HEK293 (cell line): ENCODE results near the gene EMC9.

Source experiments
- PRDM1 ChIP-seq: fragments of 450-650 bp; formaldehyde crosslinking; IDR thresholded peaks from 2 replicates; pipeline ENCODE4; 2016; ENCODE audit warnings: missing biosample characterization, missing genetic modification characterization
- TRIM28 ChIP-seq: IDR thresholded peaks from 2 replicates; pipeline ENCODE4 v1.6.1; 2011; ENCODE audit warnings: low read length, control low read depth, borderline replicate concordance
- YY1 ChIP-seq: fragments of 450-650 bp; formaldehyde crosslinking; IDR thresholded peaks from 2 replicates; pipeline ENCODE4 v1.5.1; 2018; ENCODE audit warnings: missing biosample characterization, missing genetic modification characterization
- ZFP69B ChIP-seq: fragments of 450-650 bp; formaldehyde crosslinking; IDR thresholded peaks from 2 replicates; pipeline ENCODE4 v1.5.1; 2016; ENCODE audit warnings: missing biosample characterization, missing genetic modification characterization
- ZNF184 ChIP-seq: fragments of 450-650 bp; IDR thresholded peaks from 2 replicates; pipeline ENCODE4 v1.5.1; 2018; ENCODE audit warnings: missing biosample characterization, mild to moderate bottlenecking, missing genetic modification characterization
- ZNF221 ChIP-seq: fragments of 450-650 bp; formaldehyde crosslinking; IDR thresholded peaks from 2 replicates; pipeline ENCODE4 v1.5.1; 2017; ENCODE audit warnings: missing biosample characterization, missing genetic modification characterization, borderline replicate concordance
- ZNF23 ChIP-seq: fragments of 450-650 bp; formaldehyde crosslinking; IDR thresholded peaks from 2 replicates; pipeline ENCODE4 v1.5.1; 2016; ENCODE audit warnings: missing biosample characterization, missing genetic modification characterization, borderline replicate concordance
- ZNF248 ChIP-seq: fragments of 450-650 bp; formaldehyde crosslinking; IDR thresholded peaks from 2 replicates; pipeline ENCODE4 v1.5.1; 2017; ENCODE audit warnings: missing biosample characterization, missing genetic modification characterization
- ZNF274 ChIP-seq, 2 experiments: fragments of 200-500 bp in 1 of 2; fragments of 450-650 bp in 1 of 2; sonication (Bioruptor generic) in 1 of 2; formaldehyde crosslinking in 1 of 2; IDR thresholded peaks; 2 replicates each; pipeline versions ENCODE4 v1.5.1 to v1.6.1; 2014 to 2016; ENCODE audit warnings: borderline replicate concordance in 1 of 2, inconsistent platforms in 1 of 2, low read length in 1 of 2, missing biosample characterization in 1 of 2, missing genetic modification characterization in 1 of 2
- ZNF311 ChIP-seq: fragments of 450-650 bp; formaldehyde crosslinking; IDR thresholded peaks from 2 replicates; pipeline ENCODE4 v1.5.1; 2017; ENCODE audit warnings: missing biosample characterization, missing genetic modification characterization, borderline replicate concordance
- ZNF391 ChIP-seq: fragments of 450-650 bp; formaldehyde crosslinking; IDR thresholded peaks from 2 replicates; pipeline ENCODE4 v1.5.1; 2016; ENCODE audit warnings: low read depth, missing biosample characterization, missing genetic modification characterization, borderline replicate concordance
- ZNF423 ChIP-seq: fragments of 450-650 bp; formaldehyde crosslinking; IDR thresholded peaks from 2 replicates; pipeline ENCODE4 v1.5.1; 2016; ENCODE audit warnings: missing biosample characterization, missing genetic modification characterization
- ZNF530 ChIP-seq: fragments of 450-650 bp; formaldehyde crosslinking; IDR thresholded peaks from 2 replicates; pipeline ENCODE4 v1.5.1; 2016; ENCODE audit warnings: low read depth, missing biosample characterization, missing genetic modification characterization
- ZNF785 ChIP-seq: fragments of 450-650 bp; formaldehyde crosslinking; IDR thresholded peaks from 2 replicates; pipeline ENCODE4 v1.5.1; 2016; ENCODE audit warnings: missing biosample characterization, missing genetic modification characterization
- ZNF791 ChIP-seq: fragments of 450-650 bp; formaldehyde crosslinking; IDR thresholded peaks from 2 replicates; pipeline ENCODE4 v1.5.1; 2016; ENCODE audit warnings: missing biosample characterization, missing genetic modification characterization
- ZNF837 ChIP-seq: fragments of 450-650 bp; formaldehyde crosslinking; IDR thresholded peaks from 2 replicates; pipeline ENCODE4 v1.5.1; 2016; ENCODE audit warnings: missing biosample characterization, missing genetic modification characterization
- ZSCAN16 ChIP-seq: fragments of 450-650 bp; formaldehyde crosslinking; IDR thresholded peaks from 2 replicates; pipeline ENCODE4 v1.5.1; 2016; ENCODE audit warnings: missing biosample characterization, missing genetic modification characterization
- TF ChIP-seq, protein P1 (sequence below): fragments of 450-650 bp; formaldehyde crosslinking; IDR thresholded peaks from 2 replicates; pipeline ENCODE4 v1.5.1; 2016; ENCODE audit warnings: missing biosample characterization, missing genetic modification characterization
- TF ChIP-seq, protein P2 (sequence below): fragments of 450-650 bp; formaldehyde crosslinking; IDR thresholded peaks from 2 replicates; pipeline ENCODE4 v1.5.1; 2016; ENCODE audit warnings: missing biosample characterization, missing genetic modification characterization
- TF ChIP-seq, protein P3 (sequence below): fragments of 450-650 bp; formaldehyde crosslinking; IDR thresholded peaks from 2 replicates; pipeline ENCODE4 v1.5.1; 2016; ENCODE audit warnings: missing biosample characterization, missing genetic modification characterization
- TF ChIP-seq, protein P4 (sequence below): fragments of 450-650 bp; formaldehyde crosslinking; IDR thresholded peaks from 2 replicates; pipeline ENCODE4 v1.5.1; 2016; ENCODE audit warnings: missing biosample characterization, missing genetic modification characterization
- TF ChIP-seq, protein P5 (sequence below): fragments of 450-650 bp; formaldehyde crosslinking; IDR thresholded peaks from 2 replicates; pipeline ENCODE4; 2016; ENCODE audit warnings: missing biosample characterization, missing genetic modification characterization
- TF ChIP-seq, protein P6 (sequence below): fragments of 450-650 bp; formaldehyde crosslinking; optimal IDR thresholded peaks from 2 replicates; pipeline ENCODE3; 2016; ENCODE audit warnings: missing biosample characterization, mild to moderate bottlenecking, missing genetic modification characterization
- TF ChIP-seq, protein P7 (sequence below): fragments of 450-650 bp; formaldehyde crosslinking; IDR thresholded peaks from 2 replicates; pipeline ENCODE4 v1.5.1; 2017; ENCODE audit warnings: missing biosample characterization, missing genetic modification characterization
- TF ChIP-seq, protein P8 (sequence below): fragments of 450-650 bp; formaldehyde crosslinking; IDR thresholded peaks from 2 replicates; pipeline ENCODE4 v1.5.1; 2017; ENCODE audit warnings: missing biosample characterization, mild to moderate bottlenecking, missing genetic modification characterization, moderate library complexity

Gene EMC9

DNA sequence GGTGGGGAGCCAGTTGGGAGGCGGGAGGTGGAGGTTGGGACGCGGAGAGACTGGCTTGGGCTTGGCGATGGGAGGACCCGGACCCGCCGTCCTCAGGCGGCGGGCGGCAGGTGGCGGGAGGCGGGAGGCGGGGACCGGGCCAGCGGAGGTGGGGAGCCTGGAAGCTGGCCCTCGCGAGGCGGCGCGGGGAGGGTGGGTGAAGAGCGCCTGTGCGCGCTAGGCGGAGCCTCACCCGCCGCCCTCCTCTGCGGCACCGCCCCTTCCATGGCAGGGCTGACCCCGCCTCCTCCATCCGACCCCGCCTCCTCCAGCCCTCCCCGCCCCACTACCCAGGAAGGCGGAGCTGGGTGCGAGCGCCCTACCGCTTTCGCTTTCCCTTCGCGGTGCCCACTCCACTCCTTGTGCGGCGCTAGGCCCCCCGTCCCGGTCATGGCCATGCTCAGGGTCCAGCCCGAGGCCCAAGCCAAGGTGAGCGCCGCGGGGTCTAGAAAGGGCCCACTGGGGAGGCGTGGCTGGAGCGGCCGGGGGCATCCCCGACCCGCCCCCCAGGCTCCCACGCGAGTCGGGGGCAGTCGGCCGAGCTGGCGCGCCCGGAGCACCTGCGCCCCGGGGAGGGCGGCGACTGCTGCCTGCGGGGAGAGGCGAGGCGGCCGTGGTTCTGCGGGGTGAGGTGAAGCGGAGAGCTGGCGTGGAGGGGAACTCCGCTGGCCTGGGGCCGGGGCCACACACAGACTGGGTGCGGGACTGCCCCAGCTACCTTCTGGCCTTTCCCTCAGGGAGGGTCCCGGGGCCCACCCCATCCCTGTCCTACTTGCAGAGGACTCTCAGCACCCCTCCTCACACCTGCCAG lies 5.3 kb downstream of the EMC9 start, which contains the start of gene PSME1 (continued):
- TF ChIP-seq ZNF184 (tag by site-specific recombination) = no peak
- no peak for TF ChIP-seq ZNF391 (tag by site-specific recombination)
- no peak for TF ChIP-seq ZNF837 (tag by site-specific recombination)
- TF ChIP-seq, protein P1, sequence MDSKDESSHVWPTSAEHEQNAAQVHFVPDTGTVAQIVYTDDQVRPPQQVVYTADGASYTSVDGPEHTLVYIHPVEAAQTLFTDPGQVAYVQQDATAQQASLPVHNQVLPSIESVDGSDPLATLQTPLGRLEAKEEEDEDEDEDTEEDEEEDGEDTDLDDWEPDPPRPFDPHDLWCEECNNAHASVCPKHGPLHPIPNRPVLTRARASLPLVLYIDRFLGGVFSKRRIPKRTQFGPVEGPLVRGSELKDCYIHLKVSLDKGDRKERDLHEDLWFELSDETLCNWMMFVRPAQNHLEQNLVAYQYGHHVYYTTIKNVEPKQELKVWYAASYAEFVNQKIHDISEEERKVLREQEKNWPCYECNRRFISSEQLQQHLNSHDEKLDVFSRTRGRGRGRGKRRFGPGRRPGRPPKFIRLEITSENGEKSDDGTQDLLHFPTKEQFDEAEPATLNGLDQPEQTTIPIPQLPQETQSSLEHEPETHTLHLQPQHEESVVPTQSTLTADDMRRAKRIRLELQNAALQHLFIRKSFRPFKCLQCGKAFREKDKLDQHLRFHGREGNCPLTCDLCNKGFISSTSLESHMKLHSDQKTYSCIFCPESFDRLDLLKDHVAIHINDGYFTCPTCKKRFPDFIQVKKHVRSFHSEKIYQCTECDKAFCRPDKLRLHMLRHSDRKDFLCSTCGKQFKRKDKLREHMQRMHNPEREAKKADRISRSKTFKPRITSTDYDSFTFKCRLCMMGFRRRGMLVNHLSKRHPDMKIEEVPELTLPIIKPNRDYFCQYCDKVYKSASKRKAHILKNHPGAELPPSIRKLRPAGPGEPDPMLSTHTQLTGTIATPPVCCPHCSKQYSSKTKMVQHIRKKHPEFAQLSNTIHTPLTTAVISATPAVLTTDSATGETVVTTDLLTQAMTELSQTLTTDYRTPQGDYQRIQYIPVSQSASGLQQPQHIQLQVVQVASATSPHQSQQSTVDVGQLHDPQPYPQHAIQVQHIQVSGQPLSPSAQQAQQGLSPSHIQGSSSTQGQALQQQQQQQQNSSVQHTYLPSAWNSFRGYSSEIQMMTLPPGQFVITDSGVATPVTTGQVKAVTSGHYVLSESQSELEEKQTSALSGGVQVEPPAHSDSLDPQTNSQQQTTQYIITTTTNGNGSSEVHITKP (tag by site-specific recombination) = peak; percentile 57
- TF ChIP-seq ZNF530 (tag by site-specific recombination) = no peak
- TF ChIP-seq ZNF423 (tag by site-specific recombination) = peak; percentile 47
- TF ChIP-seq ZNF791 (tag by site-specific recombination) = no peak
- TF ChIP-seq, protein P2, sequence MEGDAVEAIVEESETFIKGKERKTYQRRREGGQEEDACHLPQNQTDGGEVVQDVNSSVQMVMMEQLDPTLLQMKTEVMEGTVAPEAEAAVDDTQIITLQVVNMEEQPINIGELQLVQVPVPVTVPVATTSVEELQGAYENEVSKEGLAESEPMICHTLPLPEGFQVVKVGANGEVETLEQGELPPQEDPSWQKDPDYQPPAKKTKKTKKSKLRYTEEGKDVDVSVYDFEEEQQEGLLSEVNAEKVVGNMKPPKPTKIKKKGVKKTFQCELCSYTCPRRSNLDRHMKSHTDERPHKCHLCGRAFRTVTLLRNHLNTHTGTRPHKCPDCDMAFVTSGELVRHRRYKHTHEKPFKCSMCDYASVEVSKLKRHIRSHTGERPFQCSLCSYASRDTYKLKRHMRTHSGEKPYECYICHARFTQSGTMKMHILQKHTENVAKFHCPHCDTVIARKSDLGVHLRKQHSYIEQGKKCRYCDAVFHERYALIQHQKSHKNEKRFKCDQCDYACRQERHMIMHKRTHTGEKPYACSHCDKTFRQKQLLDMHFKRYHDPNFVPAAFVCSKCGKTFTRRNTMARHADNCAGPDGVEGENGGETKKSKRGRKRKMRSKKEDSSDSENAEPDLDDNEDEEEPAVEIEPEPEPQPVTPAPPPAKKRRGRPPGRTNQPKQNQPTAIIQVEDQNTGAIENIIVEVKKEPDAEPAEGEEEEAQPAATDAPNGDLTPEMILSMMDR = peak; percentile 8; the same call in 1 of the 2 replicates
- TF ChIP-seq ZNF274 (IDR thresholded peaks at IDR 0.05; ENCODE audit: low read length) = no peak
- no peak for TF ChIP-seq ZNF274 (tag by site-specific recombination; IDR thresholded peaks at IDR 0.05; ENCODE audit: borderline replicate concordance)
- TF ChIP-seq, protein P3, sequence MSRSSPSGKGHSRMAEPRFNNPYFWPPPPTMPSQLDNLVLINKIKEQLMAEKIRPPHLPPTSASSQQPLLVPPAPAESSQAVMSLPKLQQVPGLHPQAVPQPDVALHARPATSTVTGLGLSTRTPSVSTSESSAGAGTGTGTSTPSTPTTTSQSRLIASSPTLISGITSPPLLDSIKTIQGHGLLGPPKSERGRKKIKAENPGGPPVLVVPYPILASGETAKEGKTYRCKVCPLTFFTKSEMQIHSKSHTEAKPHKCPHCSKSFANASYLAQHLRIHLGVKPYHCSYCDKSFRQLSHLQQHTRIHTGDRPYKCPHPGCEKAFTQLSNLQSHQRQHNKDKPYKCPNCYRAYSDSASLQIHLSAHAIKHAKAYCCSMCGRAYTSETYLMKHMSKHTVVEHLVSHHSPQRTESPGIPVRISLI = no peak
- TF ChIP-seq, protein P4, sequence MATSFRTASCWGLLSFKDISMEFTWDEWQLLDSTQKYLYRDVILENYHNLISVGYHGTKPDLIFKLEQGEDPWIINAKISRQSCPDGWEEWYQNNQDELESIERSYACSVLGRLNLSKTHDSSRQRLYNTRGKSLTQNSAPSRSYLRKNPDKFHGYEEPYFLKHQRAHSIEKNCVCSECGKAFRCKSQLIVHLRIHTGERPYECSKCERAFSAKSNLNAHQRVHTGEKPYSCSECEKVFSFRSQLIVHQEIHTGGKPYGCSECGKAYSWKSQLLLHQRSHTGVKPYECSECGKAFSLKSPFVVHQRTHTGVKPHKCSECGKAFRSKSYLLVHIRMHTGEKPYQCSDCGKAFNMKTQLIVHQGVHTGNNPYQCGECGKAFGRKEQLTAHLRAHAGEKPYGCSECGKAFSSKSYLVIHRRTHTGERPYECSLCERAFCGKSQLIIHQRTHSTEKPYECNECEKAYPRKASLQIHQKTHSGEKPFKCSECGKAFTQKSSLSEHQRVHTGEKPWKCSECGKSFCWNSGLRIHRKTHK (tag by site-specific recombination) = no peak
- TF ChIP-seq ZNF248 = no peak
- no peak for TF ChIP-seq ZNF311 (tag by site-specific recombination)
- TF ChIP-seq, protein P5, sequence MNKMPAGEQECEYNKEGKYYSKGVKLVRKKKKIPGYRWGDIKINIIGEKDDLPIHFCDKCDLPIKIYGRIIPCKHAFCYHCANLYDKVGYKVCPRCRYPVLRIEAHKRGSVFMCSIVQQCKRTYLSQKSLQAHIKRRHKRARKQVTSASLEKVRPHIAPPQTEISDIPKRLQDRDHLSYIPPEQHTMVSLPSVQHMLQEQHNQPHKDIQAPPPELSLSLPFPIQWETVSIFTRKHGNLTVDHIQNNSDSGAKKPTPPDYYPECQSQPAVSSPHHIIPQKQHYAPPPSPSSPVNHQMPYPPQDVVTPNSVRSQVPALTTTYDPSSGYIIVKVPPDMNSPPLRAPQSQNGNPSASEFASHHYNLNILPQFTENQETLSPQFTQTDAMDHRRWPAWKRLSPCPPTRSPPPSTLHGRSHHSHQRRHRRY (tag by site-specific recombination) = no peak
- TF ChIP-seq ZNF23 (tag by site-specific recombination) = no peak
- no peak for TF ChIP-seq TRIM28
- TF ChIP-seq YY1 (tag by site-specific recombination) = 0 out of 2 replicates have a peak, but pooled peaks have one; percentile 33
- TF ChIP-seq ZNF785 = no peak
- TF ChIP-seq, protein P6, sequence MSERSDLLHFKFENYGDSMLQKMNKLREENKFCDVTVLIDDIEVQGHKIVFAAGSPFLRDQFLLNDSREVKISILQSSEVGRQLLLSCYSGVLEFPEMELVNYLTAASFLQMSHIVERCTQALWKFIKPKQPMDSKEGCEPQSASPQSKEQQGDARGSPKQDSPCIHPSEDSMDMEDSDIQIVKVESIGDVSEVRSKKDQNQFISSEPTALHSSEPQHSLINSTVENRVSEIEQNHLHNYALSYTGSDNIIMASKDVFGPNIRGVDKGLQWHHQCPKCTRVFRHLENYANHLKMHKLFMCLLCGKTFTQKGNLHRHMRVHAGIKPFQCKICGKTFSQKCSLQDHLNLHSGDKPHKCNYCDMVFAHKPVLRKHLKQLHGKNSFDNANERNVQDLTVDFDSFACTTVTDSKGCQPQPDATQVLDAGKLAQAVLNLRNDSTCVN = peak; percentile 58
- TF ChIP-seq, protein P7, sequence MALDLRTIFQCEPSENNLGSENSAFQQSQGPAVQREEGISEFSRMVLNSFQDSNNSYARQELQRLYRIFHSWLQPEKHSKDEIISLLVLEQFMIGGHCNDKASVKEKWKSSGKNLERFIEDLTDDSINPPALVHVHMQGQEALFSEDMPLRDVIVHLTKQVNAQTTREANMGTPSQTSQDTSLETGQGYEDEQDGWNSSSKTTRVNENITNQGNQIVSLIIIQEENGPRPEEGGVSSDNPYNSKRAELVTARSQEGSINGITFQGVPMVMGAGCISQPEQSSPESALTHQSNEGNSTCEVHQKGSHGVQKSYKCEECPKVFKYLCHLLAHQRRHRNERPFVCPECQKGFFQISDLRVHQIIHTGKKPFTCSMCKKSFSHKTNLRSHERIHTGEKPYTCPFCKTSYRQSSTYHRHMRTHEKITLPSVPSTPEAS (tag by site-specific recombination) = no peak
- TF ChIP-seq, protein P8, sequence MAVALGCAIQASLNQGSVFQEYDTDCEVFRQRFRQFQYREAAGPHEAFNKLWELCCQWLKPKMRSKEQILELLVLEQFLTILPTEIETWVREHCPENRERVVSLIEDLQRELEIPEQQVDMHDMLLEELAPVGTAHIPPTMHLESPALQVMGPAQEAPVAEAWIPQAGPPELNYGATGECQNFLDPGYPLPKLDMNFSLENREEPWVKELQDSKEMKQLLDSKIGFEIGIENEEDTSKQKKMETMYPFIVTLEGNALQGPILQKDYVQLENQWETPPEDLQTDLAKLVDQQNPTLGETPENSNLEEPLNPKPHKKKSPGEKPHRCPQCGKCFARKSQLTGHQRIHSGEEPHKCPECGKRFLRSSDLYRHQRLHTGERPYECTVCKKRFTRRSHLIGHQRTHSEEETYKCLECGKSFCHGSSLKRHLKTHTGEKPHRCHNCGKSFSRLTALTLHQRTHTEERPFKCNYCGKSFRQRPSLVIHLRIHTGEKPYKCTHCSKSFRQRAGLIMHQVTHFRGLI (tag by site-specific recombination) = peak; percentile 81
- no peak for TF ChIP-seq ZNF221 (tag by site-specific recombination)
- peak; percentile 18; the same call in 1 of the 2 replicates for TF ChIP-seq ZFP69B (tag by site-specific recombination)
- TF ChIP-seq PRDM1 = no peak
- no peak for TF ChIP-seq ZSCAN16 (tag by site-specific recombination)
